ENCODE results near the gene UBE2E1.

DNA sequence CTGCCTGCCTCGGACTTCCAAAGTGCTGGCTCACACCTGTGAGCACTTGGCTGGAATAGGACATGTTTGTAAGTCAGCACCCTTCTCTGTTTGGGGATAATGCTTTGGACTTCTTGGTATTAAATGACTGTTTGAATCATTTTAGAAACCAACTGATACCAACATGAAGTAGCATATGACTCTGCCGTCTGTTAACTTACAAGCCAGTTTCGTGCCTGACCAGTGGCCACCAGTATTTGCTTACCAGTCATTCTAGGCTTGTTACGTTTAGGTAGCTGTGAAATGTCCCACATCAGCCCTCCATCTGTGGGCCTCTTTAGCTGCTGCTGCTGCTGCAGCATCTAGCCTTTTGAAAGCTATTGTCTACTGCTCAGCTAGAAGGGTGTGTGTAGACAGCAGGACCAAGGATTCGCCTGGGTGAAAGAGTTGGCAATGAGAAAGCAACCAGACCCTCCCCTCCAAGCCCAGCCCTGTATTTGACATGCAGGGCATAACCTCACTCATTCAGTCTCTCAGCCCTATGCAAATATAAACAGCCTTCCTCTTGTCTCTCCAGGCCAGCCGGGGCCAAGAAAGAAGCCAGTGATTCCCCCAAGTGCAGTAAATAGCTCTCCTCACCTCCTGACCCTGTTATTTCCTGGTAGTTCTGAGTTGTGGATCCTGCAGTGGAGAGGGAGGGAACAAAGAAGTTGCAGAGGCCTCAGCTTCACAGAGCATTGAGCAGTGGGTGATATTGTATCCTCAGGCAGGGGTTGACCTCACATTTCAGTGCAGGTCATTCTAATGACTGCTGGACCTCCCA, 60.0 kb downstream of the UBE2E1 start:
- TF ChIP-seq POLR2A (IDR thresholded peaks at IDR 0.05; ENCODE audit: low read length): no peak
- no peak for TF ChIP-seq GATA1 (IDR thresholded peaks at IDR 0.05; ENCODE audit: low read depth, low read length)
